ENCODE measurements around the gene SPEF1.

SPEF1 gene

DNA sequence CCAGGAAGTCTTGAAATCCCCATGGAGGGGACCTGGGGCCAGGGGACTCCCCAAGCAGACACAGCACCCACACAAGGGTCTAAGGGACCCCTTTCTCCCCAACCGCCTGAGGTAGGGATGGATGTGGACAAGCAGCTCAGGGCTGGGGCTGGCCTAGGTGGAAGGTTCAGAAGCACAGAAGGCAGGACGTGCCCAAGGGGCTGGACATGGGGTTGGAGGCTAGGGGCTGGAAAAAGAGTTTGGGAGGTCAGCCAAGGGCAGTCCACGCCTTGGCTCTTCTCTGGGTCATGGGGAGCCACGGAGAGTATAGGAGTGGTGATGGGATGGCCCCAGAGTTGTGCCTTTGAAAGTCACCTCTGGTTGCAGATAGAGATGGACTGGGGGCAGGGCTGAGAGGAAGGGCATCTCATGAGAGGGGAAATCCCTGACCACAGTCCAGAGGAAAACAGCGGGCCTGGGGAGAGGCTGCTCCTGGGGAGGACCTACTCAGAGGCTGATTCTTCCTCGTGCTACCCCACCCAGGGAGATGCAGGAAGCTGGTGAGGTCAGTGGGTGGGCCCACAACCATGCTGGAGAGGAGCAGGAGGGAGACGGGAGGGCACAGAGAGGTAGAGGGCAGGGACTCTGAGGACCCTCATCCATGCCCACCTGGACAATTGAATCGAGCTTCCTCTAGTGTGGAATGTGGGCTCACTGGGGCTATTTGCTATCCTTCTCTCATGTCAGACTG, 51.3 kb downstream of the SPEF1 start:
- DNase-seq (ENCODE audit: low spot score) = no peak

DNA sequence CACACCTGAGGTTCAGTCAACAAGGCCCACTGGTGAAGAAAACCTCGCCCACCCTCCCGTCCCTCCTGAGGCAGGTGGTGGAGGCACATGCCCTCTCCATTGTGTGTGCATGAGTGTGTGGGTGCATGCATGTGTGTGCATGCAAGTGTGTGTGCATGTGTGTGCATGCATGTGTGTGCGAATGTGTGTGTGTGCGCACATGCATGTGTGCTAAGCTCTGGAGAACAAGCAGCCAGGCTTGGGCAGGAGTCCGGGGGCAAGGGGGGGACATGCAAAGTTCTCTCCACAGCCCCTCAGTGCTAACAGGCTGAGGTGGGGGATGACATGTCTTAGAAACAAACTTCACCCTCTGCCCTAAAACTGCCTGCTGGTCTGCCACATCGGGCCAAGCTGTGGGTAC, 51.9 kb downstream of the SPEF1 start:
- no peak for DNase-seq (ENCODE audit: low spot score)

DNA sequence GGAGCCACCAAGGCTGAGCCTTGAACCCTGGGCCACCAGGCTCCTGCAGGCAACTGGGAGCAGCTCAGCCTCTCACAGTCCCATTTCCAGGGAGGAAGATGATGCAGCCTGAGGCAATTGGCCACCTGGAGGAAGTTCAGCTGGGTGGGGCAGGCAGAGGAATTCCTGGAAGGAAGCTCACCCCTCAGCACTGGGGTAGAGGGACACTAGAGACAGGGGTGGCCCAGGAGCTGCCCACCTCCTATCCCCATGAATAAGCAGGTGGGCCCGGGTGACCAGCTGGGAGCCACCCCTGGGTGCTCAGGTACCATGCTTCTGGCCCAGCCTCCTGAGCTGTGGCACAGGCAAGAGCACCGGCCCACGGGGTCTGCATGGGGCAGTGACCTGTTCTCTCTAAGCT, 52.4 kb downstream of the SPEF1 start:
- DNase-seq (ENCODE audit: low spot score) = no peak

DNA sequence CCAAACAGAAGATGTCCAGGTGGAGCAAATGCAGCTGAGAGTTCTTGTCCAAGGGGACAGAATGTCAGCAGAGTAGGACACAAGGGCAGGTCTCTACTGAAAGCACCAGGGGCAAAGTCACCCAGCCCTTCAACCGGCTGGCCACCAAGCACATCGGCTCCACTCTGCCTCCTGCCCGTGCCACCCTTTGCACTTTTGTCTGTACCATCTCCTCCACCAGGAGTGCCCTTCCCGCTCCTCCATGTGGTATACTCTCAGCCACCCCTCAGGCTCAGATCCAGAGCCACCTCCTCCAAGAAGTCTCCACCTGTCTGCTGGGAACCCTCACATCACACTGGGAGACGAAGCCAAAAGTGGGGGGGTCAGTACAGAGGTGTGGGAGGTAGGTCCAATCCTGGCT, 52.9 kb downstream of the SPEF1 start:
- DNase-seq (ENCODE audit: low spot score) = no peak
